NCI-H510A (cell line): Measurements from ENCODE around the gene SV2C.

Source experiments
- DNase-seq: peaks from one replicate; lab custom pipeline; 2025; lab: John Stamatoyannopoulos, UW

Gene SV2C

DNA sequence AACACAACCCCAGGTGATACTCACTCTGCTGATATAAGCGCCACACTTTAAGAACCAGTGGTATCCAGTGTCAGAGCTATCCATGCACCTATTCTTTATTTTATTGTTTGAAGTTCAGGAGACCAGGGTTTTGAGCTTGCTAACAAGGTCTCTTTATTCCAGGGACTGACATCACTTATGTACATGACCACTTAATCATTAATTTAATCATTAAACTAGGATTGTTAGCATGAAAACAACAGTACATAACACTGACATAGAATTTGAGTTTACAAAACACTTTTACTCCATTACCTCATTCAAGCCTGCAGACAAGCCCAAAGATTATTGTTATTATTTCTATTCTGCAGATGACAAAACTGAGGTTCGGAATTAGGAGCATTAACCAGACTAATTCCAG is 168.5 kb downstream of the SV2C start:
- no peak for DNase-seq

DNA sequence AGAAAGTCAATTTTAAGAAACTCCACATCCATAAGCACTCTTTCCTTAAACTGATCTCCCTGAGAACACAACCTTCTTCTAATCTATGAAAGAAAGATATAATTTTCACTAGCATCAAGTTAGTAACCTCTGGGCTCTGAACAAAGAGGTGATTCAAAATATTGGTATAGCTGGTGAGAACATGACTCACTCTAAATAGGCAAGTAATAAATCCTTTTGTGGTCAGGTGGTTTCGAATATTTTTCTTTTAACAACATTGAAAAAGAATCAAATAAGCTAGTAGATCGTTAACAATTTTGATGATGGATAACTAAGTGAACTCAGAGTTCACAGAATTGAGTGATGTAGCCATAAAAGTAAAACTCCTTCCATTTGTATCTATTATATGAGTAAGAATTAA is 169.3 kb downstream of the SV2C start:
- no peak for DNase-seq

DNA sequence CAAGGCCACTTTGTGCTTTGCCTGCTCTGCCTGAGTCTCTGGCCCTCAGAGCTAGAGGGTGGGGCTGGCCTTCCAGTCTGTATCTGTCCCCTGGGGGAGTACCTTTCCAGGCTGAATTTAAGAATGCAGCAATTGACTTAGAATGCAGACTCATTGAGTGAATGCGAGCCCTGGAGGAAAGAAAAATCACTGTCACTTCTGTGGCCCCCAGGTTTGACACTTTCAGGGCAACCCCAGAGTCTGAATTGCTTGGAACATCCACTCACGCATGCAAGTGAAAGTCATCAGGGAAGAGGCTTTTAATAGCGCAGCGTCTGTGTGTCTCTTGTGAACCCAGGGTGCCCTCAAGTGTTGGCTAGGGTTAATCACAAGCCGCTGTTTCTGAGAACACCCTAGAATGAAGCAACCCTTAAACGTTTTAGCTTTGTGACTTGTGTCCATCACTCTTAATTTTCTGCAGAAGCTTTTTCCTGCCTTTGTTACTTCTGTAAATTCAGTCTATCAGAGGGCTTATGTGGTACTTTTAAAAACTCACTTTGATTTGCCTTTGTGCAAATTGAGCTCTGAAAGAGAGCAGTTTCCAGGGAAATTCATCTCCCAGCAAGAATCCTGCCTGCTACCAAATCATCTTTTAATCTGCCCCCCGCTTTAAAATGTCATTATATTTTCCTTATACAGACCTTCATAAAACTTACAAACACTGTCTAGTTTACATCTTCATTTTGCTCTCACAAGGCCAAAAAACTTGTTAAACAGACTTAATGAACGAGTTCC is 173.1 kb downstream of the SV2C start:
- peak; percentile 9 for DNase-seq

DNA sequence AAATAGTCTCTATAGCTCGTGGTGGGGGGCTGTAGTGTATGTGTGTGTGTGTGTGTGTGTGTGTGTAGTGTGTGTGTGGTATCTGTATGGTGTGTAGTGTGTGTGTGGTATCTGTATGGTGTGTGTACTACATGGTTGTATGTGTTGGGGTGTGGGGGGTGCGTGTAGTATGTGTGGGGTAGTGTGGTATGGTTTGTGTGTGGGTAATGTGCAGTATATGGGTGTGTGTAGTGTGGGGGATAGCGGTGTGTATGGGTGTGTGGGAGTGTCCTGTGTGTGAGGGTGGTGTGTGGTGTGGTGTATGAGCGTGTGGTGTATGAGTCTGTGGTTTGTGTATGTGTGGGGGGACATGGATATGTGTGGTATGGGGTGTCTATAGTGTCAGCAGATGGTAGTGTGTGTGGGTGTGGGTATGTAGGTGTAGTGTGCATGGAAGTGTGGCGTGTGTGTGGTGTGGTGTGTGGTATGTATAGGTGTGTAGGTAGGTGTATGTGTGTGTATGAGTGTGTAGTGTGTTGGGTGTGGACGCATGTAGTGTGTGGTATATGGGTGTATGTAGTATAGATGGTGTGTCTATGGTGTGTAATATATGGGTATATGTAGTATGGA is 174.1 kb downstream of the SV2C start:
- no peak for DNase-seq

DNA sequence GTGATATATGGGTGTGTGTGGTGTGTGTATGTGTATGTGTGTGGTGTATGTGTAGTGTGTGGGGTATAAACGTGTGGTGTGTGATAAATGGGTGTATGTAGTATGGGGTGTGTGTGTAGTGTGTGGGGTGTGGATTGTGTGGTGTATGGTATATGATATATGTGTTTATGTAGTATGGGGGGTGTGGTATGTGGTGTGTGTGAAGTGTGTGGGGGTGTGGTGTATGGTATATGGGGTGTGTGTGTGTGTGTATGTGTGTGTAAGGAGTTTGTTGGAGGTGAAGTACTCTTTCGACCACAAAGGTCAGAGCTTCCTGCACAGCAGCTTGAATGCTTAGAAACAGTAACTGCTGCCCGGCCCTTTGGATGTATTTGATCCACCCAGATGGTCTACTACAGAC is 174.7 kb downstream of the SV2C start:
- no peak for DNase-seq

DNA sequence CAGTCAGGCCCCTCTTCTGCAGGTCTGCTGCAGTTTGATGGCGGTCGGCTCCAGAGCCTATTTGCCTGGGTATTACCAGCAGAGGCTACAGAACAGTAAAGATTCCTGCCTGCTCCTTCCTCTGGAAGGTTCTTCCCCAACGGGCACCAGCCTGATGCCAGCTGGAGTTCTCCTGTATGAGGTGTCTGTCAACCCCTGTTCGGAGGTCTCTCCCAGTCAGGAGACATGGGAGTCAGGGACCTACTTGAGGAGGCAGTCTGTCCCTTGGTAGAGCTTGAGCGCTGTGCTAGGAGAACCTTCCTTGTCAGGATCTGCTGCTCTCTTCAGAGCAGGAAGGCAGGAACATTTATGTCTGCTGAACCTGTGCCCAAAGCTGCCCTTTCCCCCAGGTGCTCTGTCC is 181.5 kb downstream of the SV2C start:
- DNase-seq = no peak

DNA sequence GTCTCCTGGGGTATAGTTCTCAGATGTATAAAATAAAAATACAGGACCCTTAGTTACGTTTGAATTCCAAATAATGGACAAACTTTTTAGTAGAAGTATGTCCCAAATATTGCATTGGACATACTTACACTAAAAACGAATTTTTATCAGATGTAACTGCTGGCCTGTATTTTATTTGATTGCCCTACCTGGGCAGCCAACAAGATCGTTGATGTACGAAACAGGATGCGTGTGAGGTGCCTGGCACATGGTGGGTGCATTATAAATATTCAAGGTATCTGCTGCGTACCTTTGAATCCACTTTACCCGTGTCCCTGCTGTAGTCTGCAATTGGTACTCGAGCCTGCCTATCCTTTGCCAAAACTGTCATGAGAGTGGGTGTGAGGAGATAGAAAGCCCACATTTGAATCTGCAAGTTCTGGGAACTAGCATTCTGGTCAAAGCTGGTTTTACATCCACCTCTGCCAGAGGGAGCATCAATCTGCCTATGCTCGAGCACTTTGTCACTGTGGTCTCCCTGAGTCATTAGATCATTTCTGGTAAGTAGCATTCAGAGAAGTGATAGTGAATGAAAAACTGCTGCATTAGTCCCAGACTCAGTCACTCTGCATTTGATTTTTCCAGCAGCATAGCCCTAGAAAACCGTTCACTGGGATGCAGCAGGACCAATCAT is 186.2 kb downstream of the SV2C start:
- no peak for DNase-seq

DNA sequence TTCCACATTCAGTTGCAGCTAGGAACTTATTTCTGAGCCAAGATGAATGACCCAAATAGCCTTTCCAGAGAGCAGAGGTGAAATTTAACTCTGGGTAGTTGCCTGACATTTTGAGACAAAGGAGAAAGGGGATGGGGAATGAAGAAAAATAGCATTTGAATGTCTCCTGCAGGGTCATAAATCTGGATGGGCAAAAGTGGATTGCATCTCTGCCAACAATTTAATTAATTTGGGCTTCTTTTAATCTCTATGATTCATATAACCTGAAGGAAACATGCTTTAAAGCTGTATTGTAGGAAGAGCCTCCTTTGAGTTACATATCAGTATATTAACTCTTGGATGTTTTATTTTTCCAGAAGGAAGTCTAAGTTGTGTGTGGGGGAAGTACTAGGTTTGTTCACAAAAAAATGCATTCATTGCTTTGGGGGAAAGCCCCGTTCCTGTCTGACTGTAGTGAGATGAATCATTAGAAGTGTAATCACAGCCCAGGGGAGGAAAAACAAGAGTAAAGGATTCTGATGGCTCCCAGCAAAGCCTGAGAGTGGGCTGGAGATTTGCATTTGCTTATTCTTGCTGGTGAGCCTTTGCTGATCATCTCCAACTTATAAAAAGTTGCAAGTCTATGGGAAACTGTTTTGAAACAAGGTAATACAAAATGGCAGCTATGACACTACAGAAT is 186.9 kb downstream of the SV2C start:
- no peak for DNase-seq

DNA sequence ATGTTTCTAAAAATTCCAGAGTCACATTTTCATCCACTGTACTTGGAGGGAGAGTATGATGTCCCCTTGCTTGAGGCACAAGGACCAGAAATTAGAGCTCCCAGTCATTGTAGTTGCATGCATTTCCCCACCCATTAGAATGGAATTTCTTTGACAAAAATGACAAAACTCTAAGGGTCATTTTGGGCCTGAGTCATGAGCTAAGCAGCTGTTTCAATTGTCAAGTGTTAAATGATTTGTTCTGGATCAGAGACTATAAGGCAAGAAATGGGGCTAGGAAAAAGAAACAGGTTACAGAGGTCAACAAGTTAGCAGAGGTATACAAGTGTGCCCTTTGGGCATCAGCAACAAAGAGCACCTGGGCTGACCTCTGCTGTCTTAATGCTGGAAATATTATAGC is 188.7 kb downstream of the SV2C start:
- DNase-seq = no peak

DNA sequence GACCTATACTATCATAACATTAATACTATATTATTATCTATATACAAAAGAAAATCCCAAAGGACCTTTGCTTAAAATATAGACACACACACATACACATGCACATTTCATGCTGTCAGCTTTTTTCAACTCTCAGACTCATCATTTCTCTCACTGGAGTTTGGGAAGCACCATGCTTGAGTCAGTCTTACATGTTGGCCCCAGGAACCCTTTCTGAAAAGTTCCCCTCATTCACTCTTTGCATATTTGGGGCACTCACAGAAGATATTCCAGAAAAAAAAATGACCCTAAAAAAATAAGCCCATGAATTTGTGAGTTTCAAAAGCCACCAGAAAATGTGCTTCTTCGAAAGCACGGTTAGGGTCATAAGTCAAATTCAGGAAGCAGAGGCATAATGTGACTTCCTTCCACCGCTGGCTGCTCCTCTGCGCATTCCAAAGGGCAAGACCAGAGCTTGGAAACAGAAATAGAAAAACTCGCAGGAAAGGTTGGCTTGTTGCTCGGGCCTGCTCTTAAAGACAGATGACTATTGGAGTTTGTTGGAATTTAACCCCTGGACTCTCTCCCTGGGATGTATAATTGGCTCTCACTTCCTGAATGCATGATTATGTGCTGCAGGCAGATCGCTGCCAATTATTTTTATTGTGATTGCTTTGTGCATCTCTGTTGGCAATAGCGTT is 190.2 kb downstream of the SV2C start:
- DNase-seq = no peak

DNA sequence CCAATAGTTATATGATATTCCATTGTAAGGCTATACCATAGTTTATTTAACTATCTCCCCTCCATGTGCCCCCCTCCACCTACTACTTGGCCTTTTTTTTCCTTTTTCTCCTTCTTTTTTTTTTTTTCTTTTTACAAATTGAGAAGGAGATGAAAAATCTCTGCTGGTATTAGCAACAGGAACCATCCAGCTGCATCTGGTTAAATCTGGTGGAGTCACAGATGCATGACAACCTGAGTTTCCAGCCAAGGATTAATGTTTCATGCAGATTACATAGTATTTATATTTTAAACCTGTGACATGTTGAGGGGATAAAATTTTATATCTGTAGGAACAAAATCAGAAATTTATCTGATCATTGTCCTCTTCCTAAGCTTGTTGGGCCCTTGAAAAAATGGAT is 191.4 kb downstream of the SV2C start:
- no peak for DNase-seq

DNA sequence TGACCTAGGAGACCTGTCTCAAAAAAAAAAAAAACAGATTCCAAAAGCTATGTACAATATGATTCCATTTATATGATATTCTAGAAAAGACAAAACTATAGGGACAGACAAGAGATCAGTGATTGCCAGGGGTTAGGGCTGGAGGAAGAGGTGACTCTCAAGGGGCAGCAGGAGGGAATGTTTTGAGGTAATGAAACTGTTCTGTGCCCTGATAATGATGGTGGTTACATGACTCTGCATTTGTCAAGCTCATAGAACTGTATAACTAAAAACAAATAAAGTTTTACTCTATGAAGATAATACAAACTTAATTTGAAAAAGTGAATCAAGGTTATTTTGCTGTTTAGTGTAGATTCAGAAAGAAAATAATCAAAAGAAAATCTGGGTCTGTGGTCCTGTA is 194.6 kb downstream of the SV2C start:
- DNase-seq = no peak

DNA sequence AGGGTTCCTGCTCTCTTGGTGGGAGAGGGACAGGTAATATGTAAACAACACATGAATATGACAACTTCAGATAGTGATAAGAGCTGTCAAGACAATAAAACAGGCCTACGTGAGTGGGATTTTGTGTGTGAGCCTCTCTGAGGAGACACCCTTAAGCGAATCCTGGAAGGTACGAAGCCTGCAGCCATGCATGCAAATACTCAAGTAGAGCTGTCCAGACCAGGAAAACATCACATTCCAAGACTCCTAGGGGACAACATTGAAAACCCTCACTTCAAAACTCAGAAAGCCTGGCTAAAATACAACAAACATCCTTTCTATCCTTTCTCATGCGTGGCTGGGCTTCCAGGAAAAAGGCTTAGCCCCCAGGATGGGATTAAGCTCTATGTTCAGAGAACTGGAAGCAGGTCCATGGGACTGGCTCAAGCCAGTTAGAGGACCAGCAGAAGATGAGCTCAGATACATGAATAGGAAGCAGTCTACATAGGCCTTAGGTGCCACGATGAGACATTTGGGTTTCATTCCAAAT is 195.1 kb downstream of the SV2C start:
- DNase-seq = no peak

DNA sequence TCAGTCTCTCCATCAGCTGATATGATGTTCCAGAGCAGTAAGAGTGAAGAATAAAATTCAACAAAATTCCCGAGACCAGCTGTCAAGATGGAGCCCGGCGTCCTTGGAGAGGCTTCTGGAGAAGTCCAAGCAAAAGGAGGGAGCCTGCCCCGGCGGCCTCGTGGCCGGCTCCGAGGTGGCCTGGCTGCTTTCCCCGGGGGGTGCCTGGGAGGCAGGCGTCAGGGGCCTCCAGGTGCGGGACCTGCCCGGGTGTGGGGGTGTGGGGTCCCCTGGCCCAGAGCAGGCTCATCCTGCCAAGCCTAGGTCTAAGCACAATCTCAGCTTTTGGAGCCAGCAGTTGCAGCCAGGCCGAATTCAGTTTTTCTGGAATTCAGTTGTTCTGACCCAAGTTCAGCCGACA is 197.3 kb downstream of the SV2C start:
- DNase-seq = no peak

DNA sequence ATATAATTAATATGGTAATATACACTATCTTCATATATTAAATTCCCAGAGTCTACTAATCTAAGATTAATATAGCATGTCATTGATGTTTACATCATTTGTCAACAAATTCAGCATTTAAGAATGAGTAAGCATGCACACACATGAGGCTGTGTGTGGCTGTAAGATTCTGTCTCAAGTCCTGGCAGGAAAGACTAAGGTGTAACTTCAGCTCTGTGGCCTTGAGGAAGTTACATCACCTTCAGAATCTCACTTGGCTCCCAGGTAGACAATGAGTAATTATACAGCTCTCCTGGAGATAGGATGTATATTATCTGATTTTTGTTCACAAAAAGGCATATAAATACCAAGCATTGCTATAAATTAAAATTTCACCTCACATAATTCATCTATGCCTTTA is 200.5 kb downstream of the SV2C start:
- no peak for DNase-seq

DNA sequence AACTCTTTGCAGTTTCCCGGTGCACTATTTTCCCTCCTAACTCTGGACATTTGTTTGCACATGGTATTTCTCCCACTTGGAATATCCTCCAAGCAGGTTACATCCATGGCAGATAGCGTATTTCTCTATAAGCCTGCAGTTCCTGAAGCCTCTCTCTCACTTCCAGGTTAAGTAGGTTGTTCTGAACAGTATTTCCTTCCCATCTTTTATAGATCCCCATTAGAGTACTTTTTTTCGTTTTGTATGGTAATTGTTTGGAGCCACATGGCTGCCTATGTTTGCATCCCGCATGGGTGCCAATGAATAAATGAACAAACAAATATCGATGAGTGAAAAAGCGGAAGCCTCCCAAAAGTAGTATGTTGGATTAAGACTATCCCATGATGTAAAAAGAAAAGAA is 206.5 kb downstream of the SV2C start:
- DNase-seq = no peak

DNA sequence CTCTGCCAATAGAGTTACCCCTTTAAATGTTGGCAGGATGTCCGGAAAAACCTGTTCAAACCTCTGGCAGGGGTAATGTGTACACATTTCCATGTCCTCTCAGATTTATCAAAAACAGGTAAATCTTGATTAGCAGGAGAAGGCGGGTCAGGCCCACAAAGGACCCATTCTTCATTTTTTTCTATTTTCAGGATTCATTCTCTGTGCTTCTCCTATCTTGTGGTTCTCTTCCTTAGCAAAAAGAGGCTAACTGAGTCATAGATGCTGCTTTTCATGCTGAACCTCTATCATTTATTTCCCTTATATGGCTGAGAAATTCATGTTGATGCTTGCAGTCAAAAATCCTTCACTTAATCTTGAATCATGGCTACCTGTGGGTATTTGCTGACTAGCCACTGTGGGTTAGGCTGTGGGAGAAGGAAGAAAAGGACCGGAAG is 207.2 kb downstream of the SV2C start:
- no peak for DNase-seq

DNA sequence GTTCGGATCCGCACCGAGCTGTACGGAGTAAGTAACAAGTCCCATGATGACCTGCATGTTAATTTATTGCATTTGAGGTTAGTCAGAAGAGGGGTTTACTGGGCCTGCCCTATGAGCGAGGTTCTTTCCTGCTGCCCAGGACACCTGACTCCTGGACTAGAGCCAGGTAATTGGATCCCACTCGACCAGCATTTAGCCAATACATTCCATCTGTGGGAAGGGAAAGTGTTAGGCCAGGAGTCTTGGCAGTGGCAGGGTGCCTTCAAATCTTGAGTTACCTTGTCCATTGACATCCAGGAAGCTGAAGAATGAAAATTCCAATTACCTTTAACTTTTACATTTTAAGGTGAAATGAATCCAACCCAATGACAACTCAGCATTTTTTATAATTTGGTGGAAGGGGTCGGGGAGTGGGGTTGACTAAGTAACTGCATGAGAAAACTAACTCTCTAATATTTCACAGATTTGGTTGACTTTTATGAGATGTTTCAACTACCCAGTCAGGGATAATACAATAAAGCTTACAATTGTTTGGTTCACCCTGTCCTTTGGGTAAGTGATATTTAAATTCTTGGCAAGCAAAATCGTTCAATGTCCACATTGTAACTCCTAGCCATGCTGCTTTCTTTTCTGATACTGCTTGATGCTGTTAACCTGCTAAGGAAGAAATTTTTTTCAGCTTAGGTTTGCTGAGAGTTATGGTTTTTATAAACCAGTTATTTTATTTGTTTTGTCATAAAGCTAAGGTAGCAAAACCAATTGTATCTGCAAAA is 208.3 kb downstream of the SV2C start:
- peak; percentile 52 for DNase-seq

DNA sequence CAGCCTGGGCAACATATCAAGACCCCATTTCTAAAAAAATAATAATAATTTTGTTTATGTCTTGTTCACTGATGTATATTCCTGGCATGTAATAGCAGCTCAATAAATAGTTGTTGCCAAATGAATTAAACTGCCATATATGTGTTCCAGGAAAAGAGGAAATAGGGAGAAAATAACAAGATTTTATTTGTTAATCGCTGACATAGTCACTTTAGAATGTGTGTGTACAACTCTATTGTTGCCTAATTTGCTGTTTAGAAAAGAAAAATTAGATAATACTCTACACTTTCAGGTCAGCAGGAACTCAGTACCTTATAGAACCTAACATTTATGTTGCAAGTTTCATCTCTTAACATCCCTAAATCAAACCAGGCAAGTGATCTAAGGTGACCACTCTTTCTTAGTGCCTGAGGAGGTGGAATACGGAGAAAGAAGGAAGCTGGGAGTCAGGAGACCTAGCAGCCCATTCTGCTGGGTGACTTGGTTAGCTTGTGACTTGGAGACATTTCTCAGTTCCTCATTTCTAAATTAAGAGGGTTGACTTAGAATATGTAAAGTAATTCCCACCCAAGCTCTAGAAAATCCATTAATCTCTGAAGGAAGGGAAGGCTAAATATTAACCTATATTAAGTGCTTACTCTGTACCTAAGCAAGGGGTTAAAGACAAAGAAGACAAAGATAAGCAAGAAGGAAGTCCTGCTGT is 209.6 kb downstream of the SV2C start:
- no peak for DNase-seq

DNA sequence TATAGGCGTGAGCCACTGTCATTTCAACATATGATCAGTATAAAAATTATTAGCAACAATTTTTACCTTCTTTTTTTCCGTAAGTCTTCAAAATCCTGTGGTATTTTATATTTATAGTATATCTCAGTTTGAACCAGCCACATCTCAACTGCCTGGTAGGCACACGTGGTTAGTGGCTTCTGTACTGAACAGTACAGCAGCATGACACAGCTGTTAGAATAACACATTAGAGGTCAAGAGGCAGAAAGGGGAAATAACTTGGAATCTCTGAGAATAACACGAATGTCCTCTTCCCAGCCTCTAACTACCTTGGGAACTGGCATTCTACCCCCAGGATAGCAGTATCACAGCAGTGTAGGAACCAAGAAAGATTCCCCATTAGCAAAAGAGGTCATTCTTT is 211.4 kb downstream of the SV2C start:
- no peak for DNase-seq

DNA sequence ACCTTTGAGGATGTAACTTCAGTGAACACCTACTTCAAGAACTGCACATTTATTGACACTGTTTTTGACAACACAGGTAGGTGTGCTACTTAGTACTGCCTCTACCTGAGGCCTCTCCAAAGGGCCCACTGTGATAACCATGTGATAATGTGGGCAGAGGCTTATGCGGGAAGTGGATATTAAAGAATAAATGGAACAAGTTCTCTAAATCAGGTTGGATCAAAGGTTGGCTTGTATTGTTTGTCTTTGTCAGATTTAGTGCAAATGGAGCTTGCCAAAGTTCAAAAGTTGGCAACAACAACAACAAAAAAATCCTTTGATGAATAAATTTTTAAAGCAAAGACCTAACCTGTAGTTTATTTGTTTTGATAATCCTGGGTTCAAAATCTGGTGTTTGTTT is 215.7 kb downstream of the SV2C start:
- no peak for DNase-seq
